ENCODE results near the gene SPATA2. TPM values are rescaled to one million over a fixed set of nuclear protein-coding genes. Genes with fewer than 3 reads are reported as not detected.

The SPATA2 gene
- total RNA-seq, 1 donor: 3.3 TPM

DNA sequence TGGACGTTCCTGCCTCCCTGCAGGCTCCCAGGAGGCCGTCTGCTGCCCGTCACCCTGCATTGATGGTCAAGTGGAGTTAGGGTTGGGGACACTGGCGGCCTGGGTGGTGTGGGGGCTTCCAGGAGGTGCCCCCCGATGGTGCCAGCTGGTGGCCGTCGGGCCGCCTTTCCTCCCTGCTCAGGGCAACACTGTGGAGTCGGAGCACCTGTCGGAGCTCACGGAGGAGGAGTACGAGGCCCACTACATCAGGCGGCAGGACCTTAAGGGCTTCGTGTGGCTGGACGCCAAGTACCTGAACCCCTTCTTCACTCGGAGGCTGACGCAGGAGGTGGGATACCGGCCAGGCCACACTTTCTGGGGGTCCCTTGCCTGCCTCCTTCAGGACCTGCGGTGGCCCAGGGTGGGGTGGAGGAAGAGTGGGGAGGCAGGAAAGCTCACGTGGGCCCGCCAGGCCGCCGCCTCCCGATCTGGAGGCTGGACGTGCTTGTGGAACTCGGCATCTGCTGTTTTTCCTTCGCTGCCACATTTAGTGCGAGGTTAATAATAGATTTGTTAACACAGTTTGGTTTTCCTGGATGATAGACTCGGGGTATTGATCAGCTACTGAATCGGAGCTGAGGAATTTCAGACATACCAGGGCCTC is 28.6 kb downstream of the SPATA2 start:
- DNase-seq (ENCODE audit: insufficient read length, low spot score, missing footprints): peak; percentile 81
- Histone ChIP-seq H3K27me3 (ENCODE audit: insufficient read depth, low read length) (no peaks in the 10 kb centered on the region), H3K27ac (ENCODE audit: low read depth, low read length) (no peak overlapping the region), H3K9me3 (ENCODE audit: low read depth, low read length) (no peaks in the 10 kb centered on the region), H3K4me3 (ENCODE audit: insufficient read depth, low read length) (no peak overlapping the region), H3K36me3 (ENCODE audit: insufficient read depth, low read length) (peaks cover 8% of the 10 kb centered on the region), H3K4me1 (ENCODE audit: insufficient read depth, low read length) (peaks cover 17% of the 10 kb centered on the region), H4K20me1 (ENCODE audit: insufficient read depth, low read length) (peaks cover 7% of the 10 kb centered on the region), H3K4me2 (ENCODE audit: insufficient read depth, low read length) (no peak overlapping the region), H3K79me2 (ENCODE audit: insufficient read depth, low read length) (no peaks in the 10 kb centered on the region), H2AFZ (ENCODE audit: low read length) (no peak overlapping the region)
- TF ChIP-seq CTCF (IDR thresholded peaks at IDR 0.05; ENCODE audit: extremely low read depth, low read depth, low read length): no peak

DNA sequence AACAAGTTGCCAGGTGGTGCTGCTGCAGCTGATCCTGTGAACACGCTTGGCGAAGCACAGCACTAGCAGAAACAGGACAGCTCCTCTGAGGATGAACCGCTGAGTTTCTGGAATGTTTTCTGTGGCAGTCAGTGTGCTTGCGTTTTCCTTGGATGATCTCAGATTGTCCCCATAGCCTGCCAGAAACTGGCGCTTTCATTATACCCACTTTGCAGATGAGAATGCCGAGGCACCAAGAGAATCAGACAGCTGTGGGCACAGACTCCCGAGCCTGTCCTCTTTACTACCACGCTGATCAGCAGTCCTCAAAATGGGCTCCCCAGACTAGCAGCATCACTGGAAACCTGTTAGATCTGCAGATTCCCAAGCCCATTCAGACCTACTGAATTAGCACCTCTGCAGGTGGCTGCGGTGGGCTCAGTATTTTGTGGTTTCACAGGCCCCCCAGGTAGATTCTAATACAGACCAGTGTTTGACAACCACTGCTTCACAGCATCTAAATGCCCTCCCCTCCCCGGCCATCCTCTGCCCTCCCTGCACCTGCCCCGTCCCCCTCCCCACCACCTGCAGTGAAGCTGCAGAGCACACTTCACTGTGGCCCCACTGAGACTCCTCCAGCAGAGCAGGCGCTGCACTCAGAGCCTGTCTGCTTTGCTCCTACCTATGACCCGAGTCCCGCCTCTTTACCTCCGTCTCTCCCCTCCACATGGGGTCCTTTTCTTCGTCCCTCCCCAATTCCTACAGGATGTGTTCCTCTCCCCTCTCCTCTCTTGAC is 29.6 kb downstream of the SPATA2 start:
- Histone ChIP-seq H3K4me1 (ENCODE audit: insufficient read depth, low read length) (peaks cover 17% of the 10 kb centered on the region), H3K79me2 (ENCODE audit: insufficient read depth, low read length) (no peaks in the 10 kb centered on the region), H3K27me3 (ENCODE audit: insufficient read depth, low read length) (no peaks in the 10 kb centered on the region), H3K4me2 (ENCODE audit: insufficient read depth, low read length) (no peak overlapping the region), H3K9me3 (ENCODE audit: low read depth, low read length) (no peaks in the 10 kb centered on the region), H4K20me1 (ENCODE audit: insufficient read depth, low read length) (peaks cover 7% of the 10 kb centered on the region), H3K27ac (ENCODE audit: low read depth, low read length) (no peak overlapping the region), H2AFZ (ENCODE audit: low read length) (no peak overlapping the region), H3K36me3 (ENCODE audit: insufficient read depth, low read length) (peaks cover 8% of the 10 kb centered on the region), H3K4me3 (ENCODE audit: insufficient read depth, low read length) (no peak overlapping the region)
- no peak for DNase-seq (ENCODE audit: insufficient read length, low spot score, missing footprints)
- no peak for TF ChIP-seq CTCF (IDR thresholded peaks at IDR 0.05; ENCODE audit: extremely low read depth, low read depth, low read length)

GRCh38 chr20:49883246-49883802 is 32.0 kb downstream of the SPATA2 start:
- Histone ChIP-seq H3K27me3 (ENCODE audit: insufficient read depth, low read length) (no peaks in the 10 kb centered on the region), H3K4me2 (ENCODE audit: insufficient read depth, low read length) (no peak overlapping the region), H3K27ac (ENCODE audit: low read depth, low read length) (no peak overlapping the region), H3K36me3 (ENCODE audit: insufficient read depth, low read length) (peaks cover 14% of the 10 kb centered on the region), H3K79me2 (ENCODE audit: insufficient read depth, low read length) (no peaks in the 10 kb centered on the region), H3K4me1 (ENCODE audit: insufficient read depth, low read length) (peaks cover 24% of the 10 kb centered on the region), H3K9me3 (ENCODE audit: low read depth, low read length) (no peaks in the 10 kb centered on the region), H2AFZ (ENCODE audit: low read length) (no peak overlapping the region), H4K20me1 (ENCODE audit: insufficient read depth, low read length) (peaks cover 3% of the 10 kb centered on the region), H3K4me3 (ENCODE audit: insufficient read depth, low read length) (no peak overlapping the region)
- no peak for DNase-seq (ENCODE audit: insufficient read length, low spot score, missing footprints)
- TF ChIP-seq CTCF (IDR thresholded peaks at IDR 0.05; ENCODE audit: extremely low read depth, low read depth, low read length): no peak

Measured in osteoblast (primary cell).